GM12874 (cell line): ENCODE results near the gene CTSW.

Experiments used
- CTCF ChIP-seq: IDR thresholded peaks from 2 replicates; pipeline ENCODE4 v1.5.1; 2011; ENCODE audit warnings: low read depth, mild to moderate bottlenecking, control low read depth, low read length, moderate library complexity; ENCODE audit not compliant: insufficient read depth

The CTSW gene

GRCh38 chr11:65868076-65868667, 11.5 kb upstream of the CTSW start:
- no peak for TF ChIP-seq CTCF

- no peak for TF ChIP-seq CTCF
Measured at GRCh38 chr11:65868907-65869306, 10.7 kb upstream of the CTSW start.

GRCh38 chr11:65869643-65870306, 9.9 kb upstream of the CTSW start:
- TF ChIP-seq CTCF: no peak

GRCh38 chr11:65870307-65870658, 9.4 kb upstream of the CTSW start:
- TF ChIP-seq CTCF: no peak

- TF ChIP-seq CTCF: no peak
Measured at GRCh38 chr11:65870706-65871681, 8.6 kb upstream of the CTSW start.

- TF ChIP-seq CTCF: no peak
Measured at GRCh38 chr11:65871811-65872548, 7.7 kb upstream of the CTSW start.
